NCI-H2029 treated with DMSO at 0.1 percent for 48 hours (cell line): ENCODE data around the gene TAS1R1.

Source experiments
- DNase-seq: peaks from one replicate; lab custom pipeline; 2025; lab: John Stamatoyannopoulos, UW

Gene TAS1R1

DNA sequence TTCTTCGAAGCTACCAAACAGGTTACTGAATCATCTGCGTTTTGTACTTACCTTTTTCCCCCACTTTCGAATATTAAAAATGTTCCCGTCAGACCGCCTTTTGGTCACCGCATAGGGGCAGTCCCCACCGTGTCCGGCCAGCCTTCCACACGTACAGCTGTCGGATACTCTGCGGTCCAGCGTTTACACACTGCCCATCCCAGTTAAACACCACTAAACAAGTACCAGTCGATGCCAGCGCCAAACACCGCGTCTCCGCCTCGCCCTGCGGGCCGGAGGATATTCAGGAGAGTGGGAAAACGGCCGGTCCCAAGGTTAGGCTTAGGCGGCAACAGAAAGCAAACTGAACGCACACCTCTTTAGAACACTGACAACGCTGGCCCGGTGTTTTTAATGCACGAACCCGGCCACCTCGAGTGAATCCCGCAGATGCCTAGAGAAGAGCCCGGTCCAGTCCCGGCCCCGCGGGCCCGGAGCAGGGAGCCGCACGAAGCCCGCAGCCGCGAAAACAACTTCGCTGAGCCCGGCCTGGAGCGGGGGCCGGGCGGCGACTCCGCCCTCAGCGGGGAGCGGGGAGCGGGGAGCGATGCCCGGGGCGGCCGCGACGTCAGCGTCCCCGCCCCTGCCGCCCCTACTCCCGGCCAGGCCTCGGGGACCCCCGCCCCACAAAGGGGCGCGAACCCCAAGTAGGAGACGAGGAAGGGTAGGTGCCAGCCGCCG is 57.7 kb downstream of the TAS1R1 start:
- DNase-seq, result no peak

DNA sequence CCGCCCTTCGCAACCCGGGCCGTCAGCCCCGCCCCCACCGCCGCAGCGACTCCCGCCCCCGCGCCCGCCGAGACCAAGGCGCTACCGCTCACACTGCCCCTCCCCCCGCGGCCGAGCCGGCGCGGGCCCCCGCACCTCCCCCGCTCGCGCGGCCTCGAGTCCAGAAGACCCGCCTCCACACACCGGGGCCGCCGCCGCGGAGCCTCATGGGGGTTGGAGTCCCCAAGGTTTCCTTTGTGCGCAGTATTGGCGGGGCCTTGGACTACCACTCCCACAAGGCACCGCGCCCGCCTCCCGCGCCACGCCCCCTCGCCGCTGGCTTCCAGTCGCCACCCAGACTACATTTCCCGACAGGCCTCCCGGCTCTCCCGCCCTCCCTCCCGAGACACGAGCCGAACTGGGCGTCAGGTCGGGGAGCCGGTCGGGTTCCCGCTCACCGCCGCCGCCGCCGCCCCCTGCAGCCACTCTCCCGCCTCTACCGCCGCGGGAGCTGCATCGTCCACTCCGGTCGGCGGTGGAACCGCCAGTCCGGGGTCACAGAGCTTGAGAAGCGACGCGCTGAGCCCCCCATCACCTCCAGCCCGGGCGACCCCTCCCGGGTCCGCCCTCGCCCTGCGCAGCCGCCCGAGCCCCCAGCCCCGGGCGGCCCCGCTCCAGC is 58.4 kb downstream of the TAS1R1 start, which contains the start of gene PHF13:
Gene PHF13, plus strand, starts transcription at position 371 of the 658 bp plus-strand sequence. CDS start 336 bp downstream, outside the sequence.
- DNase-seq, result peak; percentile 92

DNA sequence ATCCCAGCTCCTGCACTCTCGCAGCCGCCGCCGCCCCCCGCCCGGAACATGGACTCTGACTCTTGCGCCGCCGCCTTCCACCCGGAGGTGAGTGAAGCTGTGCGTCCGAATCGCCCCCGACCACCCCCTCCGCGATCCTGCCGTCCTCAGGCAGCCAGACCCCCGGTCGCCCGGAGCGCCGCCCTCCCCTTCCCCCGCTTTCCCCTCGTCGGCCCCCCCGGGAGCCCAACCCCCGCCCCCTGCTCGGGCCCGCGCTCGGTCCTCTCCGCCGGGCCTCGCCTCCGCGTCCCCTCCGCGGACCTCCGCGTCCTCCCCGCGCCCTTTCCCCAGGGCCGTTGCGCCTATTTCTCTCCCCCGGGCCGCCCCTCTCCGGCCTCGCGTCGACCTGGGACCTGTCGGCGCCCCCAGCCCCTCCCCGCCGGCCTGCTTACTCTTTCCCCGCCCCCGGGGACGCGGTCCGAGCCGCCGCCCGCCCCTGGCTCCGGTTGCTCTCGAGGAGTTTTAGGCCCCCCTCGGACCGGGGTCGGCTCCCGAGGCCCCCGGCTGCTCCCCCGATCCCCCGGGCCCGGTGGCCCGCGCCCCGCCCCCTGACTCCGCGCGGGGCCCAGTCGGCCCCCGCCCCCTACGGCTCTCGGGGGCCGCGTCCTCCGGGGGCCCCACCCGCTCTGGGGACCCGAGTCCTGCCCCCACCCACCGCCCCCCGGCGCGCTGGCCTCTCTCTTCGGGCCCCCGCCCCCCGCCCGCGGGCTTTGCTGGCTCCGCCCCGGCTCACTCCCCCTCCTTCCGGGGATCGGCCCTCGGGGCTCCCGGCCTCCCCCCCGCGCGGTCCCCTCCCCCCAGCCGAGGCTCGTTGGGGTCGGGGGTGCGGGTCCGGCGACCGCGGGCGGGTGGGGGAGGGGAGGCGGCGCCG is 59.2 kb downstream of the TAS1R1 start:
- DNase-seq, result no peak

DNA sequence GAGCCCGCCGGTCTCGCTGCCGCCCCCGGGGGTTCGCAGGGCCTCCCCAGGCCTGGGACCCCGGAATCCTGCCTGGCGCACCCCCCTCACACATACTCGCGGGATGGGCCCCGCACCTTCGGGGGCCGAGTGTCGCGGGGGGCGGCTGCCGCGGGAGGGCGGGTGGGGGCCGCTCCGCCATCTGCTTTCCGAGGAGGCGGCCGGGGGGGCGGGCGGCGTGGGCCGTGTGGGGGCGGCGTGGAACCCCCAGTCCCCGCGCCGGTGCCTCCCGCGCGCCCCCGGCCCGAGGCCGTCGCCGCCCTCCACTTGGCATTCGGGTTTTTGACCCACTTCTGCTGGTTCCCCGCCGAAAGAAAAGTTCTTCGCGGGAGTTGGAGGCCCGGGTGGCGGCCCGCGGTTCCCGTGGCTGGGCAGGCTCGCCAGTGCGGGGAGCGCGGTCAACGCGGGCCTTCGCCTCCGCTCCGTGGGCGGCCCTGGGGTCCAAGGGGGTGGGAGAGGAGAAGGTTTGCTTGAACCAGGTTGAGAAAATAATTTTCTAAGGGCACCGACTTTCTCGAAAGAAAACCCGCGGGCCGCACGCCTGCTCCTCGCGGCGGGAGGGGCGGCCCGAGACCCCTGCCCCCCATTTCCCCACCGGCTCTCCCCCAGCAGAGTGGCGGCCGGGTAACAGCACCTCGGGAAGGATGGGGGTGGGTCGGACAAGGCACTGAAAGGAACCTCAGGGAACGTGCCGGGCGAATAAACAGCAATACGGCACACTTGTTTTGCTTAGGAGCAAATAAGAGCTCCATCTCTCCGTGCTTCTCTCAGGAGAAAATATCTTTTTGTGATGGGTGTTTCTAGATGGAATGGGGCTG is 60.0 kb downstream of the TAS1R1 start:
- no peak for DNase-seq

DNA sequence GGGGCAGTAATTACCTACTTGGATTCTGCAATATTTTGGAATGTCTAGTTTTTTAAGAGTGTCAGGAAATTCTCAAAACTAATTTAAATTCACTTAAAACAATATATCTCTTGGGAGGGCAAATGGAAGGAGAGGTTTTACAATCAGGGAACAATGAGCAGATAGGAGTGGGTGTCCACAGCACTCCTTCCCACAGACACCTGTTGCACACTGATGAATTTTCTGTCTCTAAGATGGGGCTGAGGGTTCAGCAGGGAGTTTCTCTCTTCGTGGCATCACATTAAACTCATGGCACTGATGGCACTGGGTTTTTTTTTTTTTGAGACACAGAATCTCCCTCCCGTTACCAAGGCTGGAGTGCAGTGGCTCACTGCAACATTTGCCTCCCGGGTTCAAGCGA is 63.9 kb downstream of the TAS1R1 start:
- no peak for DNase-seq

DNA sequence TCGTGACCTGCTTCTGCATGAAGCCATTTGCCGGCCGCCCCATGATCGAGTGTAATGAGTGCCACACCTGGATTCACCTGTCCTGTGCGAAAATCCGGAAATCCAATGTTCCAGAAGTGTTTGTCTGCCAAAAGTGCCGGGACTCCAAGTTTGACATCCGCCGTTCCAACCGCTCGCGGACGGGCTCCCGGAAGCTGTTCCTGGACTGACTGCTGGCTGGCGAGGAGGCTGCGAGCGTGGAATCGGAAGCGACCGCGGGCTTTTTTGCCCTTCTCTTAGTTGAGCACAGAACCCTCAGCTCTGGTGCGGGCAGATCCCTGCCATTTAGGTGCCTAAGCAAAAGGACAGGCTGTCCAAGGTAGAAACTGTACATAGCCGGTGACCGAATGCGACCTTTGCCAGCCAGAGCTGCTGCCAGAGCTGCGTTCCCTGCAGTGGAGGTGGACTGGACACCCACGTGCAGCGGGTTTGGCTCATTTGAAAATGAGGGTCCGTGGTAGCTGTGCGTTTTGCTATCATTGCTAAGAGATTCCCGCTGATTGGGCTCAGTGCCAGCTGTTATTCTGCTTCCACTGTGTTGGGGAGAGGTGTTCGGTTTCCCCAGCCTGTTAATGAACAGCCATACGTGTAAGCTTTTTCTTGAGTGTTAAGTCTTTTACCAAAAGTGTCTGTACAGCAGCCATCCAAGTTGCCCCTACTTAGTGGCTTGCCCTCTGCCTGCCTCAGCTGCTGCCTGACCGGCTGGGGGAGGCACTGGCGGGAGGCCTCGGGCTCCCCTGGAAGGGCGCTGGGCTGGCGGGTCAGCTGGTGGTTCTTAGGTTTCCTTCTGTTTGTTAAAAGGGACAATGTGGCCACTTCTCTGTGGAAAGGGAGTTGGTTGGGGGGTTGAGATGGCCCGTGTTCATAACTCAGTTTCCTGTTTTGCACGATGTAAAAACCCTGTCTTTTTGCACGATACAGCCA is 66.6 kb downstream of the TAS1R1 start:
- no peak for DNase-seq

DNA sequence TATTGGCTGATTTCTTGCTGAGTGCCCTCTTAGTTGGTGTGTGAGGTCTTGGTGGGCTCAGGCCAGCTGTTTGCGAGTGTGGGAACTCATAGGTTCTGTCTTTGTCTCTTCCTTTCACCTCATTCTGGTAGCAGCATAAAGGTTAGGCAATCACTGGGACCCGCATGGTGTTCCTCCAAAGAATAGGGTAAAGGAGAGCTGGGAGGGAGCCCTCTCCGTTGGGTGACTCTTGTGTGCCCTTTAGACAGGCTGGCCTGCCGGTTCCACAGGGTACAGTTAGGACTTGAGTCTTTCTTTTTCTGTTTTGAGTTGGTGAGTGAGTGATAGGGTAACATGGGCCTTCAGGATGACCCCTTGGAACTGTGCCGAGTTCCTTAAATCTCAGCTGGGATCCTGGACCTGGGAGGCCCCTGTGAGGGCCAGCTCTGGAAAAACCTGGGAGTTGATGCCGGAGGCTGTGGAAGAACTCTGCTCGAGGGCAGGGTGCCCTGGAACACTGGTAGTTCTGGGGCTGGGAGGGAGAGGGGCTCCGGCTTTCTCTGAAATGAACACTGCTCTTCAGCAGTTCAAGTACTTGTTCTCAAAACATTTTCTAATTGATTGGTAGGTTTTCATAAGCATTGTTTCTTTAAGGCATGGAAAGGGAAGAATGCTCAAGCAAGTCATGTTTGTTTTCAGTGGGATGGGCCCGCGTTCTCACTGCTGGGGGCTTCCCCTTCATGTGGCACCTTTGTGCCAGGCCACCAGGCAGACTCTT is 67.5 kb downstream of the TAS1R1 start:
- no peak for DNase-seq

DNA sequence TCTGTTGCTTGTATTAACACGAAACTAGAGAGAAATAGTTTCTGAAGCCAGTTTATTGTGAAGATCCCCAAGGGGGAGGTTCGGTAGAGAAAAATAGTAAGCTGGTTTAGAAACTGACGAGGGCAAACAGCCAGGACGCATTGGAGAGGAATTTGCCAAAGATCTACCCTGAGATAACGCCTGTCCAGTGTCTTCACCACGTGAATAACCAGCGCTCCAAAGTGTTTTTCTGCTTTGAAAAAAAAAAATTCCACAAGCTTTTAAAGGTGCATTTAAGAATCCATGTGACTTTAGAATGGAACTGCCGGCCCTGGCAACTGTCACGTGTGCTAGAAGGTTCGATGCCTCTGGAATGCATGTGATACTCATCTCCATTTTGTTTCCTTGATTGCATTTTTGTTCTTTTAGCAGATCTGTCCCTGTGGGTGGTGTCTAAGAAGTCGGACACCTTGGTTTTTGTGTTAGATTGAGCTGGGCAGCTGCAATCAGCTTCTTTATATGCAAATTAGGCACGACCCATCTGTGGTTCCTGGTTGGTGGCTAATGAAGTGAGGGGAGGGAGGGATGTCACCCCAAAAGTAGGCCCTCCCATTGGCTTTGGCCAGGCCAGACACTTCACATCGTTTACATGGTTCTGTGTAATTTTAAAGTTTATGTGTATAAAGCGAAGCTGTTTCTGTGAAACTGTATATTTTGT is 68.3 kb downstream of the TAS1R1 start:
- no peak for DNase-seq

DNA sequence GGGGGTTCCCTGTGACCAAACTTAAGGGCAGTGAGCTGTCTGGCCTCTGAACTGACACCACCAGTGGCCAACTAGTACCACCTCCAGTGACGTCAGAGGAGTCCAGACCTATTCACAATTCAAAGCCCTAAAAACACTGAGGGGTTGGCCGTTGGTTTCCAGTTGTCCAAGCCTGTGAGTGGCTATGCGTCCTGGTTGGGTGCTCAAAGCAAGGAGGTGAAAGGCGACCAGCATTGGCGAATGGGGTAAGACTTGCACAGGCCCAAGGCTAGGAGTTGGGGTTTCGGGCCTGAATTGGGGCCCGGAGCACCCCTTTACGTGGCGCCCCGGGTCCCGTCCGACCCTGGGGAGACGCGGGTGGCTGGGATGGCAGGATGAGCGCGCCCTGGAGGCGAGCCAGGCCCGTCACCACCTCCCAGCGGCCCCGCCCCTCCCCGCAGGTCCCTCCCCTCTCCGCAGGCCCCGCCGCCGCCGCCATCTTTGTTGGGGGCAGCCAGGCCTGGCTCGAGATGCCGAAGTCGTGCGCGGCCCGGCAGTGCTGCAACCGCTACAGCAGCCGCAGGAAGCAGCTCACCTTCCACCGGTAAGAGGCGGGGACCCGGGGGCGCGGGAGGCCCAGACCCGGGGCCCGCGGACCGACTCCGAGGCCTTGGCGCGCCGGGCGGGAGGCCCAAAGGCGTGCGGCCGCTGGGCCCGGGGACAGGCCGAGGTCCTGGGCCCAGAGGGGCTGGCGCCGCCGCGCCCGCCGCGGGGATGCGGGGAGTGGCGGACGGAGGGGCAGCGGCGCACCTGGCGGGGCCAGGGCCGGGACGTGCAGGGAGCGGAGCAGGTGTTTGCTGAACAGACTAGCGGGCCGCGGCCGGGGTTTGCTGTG is 69.8 kb downstream of the TAS1R1 start, which contains the start of gene THAP3:
Gene THAP3, plus strand, starts transcription at position 159 of the 874 bp plus-strand sequence. Its CDS starts 351 bp downstream, at position 510.
- peak; percentile 16 for DNase-seq

DNA sequence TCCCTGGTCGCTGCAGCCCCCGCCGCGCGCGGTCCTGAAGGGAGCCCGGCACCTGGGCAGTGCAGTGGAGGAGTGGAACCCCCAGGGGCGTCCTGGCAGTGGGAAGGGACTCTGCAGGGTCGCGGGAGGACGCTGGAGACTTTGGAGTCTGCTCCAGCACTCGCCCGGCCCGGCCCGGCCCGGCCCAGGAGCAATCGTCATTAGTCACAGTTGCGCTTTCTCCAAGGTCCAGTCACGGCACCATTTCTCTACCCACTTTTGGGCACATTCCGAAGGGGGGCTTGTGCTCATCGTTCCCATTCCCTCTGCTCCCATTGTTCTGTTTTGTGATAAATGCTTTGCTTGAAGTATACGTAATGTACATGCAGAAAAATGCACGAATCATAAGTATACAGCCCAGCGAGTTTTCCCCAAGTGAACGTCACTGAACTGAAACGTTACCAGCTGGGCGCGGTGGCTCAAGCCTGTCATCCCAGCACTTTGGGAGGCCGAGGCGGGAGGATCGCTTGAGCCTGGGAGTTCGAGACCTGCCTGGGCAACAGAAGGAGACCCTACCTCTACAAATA is 70.6 kb downstream of the TAS1R1 start:
- DNase-seq, result no peak

DNA sequence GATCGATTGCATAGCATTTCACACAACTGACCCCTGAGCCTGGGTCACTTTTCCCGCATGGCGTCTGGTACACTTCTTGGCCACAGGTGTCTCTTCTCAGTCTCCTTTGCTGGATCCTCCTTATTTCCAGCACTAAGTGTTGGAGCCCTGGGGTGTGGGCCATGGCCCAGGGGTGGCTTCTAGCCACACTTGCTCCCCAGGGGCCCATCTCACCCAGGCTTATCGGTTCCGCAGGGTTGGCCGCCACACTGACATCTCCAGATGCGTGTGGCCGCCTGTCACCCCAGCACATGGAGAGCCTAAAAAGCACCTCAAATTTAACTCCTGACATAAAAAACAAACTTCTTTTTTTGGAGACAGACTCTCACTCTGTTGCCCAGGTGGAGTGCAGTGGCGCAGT is 71.9 kb downstream of the TAS1R1 start:
- no peak for DNase-seq

DNA sequence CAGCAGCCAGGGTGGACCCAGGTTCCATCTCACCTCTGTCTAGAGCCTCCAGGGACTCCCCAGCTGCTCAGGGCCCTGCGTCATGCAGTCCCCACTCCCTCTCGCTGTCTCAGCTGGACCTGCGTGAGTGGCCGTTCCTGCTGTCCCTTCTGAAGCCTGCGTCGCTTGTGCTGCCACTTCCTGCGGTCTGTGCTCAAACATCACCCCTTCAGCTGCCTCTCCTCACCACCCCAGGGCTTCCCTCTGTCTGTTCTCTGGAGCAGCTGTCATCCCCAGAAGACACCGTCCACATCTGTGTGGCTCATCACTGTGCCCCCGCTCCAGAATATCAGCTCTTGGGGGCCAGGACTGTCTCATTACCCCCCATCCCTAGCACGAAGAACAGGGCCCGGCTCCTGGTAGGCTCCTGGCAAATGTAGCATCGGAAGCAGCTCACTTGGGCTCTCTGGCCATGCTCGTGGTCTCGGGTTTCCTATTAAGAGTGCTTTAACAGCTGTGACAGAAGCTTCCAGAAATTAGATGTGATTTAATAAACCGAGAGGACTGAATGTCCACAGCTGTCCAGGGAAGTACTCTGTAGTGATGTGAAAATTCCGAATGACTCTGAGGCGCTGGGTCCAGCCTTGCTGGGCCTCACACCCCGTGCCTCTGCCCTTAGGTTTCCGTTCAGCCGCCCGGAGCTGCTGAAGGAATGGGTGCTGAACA is 72.9 kb downstream of the TAS1R1 start:
- no peak for DNase-seq

DNA sequence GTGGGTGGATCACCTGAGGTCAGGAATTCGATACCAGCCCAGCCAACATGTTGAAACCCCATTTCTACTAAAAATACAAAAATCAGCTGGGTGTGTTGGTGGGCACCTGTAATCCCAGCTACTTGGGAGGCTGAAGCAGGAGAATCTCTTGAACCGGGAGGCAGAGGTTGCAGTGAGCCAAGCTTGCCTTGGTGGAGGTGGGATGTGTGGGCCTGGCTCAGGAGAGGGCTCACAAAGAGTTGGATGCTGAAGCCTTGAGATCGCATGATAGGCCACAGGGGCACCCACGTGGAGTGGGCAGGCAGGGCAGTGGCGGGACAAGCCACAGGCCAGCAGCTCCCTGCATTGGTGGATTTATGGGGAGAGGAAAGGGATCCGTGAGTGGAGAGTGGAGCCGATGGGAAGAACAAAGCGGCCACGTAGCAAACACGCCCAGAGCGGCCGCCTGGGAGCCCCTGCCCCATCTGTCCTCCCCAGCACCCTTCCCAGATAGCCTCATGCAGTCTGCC is 73.9 kb downstream of the TAS1R1 start:
- DNase-seq, result no peak
